CD4-positive, alpha-beta T cell treated with Interleukin-15 for 4 hours (primary cell): ENCODE results near the gene FAM13C.
"Not testable (repeated sequence)": the region's sequence is repeated elsewhere in the genome, so short reads cannot be mapped to it uniquely, and the experiment has no call there.

Experiments
- DNase-seq: peaks from one replicate; pipeline ENCODE4 v3.0.0-alpha.2; 2020; ENCODE audit warnings: low spot score

The FAM13C gene

DNA sequence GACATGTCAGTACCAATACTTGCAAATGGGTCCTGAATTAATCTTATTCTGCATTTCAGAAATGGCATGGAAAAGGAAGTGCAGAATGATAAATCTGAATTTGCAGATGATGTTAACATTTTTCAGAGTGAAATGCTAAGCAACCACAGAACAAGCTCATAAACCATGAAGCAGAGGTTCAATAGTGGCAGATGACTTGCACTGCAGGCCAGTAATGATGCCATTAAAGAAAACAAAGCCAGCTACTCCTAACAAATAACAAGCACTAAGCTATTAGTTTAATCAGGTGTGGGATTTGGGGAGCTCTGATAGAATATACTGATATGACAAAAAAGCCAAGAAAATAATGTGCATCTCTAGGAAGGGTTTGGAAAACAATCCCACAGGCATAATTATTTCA, 85.4 kb downstream of the FAM13C start:
- DNase-seq = no peak

GRCh38 chr10:59276133-59276532, 86.2 kb downstream of the FAM13C start:
- DNase-seq = no peak

DNA sequence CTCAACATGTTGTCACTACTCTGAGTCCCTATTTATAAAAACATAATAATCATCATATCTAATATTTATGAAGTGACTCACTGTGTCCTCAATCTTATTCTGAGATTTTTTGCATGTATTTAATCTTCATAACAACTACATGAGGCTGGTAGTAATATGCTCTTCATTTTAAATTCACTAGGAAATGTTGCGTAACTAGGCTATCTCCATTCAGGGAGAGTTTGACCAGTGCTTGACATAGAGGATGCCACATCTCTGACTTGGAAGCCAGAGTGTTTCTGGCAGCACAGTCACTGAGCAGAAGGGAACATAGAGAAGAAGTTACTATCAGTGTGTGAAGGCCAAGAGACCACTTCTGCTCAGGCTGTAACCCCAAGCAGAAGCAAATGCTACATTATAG, 88.9 kb downstream of the FAM13C start:
- no peak for DNase-seq

DNA sequence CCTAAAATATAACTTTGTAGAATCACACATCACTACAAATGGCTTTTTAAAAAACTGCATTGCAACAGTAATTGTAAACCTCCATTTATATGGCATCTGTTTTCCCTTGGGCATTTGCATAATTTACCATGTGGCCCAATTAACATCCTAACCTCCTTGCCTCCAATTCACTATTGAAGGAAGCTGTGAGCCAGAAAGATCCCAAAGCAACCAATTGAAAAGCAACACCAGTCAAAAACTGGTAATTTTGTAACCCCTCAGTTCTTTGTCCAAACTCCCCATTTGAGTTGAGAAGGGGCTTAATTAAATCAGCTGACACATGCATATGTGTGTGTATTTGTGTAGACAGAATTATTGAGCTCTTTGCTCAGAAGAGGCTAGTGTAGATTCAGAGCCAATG, 90.3 kb downstream of the FAM13C start:
- DNase-seq = no peak

- DNase-seq = no peak
Observed at GRCh38 chr10:59271160-59271559, 91.2 kb downstream of the FAM13C start.

DNA sequence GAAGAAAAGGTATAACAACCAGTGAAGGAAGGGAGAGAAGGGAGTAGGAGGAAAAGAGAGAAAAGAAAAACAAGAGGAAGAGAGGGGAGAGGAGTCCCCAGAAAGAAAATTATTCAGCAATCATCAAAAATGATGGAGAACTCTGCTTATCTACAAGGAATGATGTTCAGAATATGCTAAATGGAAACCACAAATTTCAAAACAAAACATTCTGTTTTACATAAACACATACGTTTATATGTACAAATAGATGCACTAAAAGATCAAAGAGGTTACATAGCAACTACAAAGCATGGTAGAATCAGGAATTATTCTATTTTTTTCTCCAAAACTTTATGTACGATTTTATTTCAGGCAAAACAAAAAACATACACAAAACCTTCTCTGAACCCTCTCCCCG, 91.9 kb downstream of the FAM13C start:
- DNase-seq = no peak

- DNase-seq = no peak
Observed at GRCh38 chr10:59269651-59270050, 92.7 kb downstream of the FAM13C start.

GRCh38 chr10:59268460-59268859, 93.9 kb downstream of the FAM13C start:
- no peak for DNase-seq

GRCh38 chr10:59266321-59266720, 96.0 kb downstream of the FAM13C start:
- DNase-seq = no peak

GRCh38 chr10:59265141-59265540, 97.2 kb downstream of the FAM13C start:
- DNase-seq = no peak

- DNase-seq = no peak
Observed at GRCh38 chr10:59258890-59259289, 103.5 kb downstream of the FAM13C start.

GRCh38 chr10:59257224-59257623, 105.1 kb downstream of the FAM13C start:
- DNase-seq = no peak

DNA sequence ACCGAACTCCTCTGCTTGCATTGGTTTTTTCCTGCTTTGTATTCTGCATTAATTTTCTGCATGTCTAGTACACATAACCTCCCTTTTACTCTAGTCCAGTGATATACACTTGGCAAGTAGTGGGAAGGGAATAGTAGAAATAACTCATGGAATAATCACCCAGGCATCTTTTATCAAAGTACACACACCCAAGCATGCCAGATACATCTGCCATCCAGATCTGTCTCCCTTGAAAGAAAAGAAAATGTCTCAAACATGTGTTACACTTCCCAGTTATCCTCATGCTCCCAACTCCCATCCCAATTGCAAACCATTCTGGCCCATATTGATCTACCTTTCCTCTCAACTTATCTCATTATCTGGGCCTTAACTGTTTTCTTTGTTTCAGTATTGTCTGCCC, 106.9 kb downstream of the FAM13C start:
- no peak for DNase-seq

- DNase-seq = no peak
Observed at GRCh38 chr10:59252491-59252890, 109.9 kb downstream of the FAM13C start.

DNA sequence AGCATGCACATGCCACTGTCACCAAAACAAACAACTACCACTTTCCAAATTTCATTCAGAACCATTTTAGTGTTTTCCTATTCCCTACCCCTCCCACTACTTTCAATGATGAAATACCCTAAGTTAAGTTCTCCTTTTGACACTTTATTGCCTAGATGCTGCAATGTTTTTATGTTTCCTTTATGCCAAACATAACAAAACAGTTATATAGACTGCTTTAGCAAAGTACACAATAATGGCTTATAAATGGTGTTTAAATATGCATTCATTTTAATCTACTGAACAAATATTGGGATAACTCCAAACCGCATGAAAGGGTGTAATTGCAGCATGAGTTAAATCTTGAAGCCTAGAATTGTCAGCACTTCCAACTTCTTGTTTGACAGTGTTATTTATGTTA, 116.7 kb downstream of the FAM13C start:
- no peak for DNase-seq

DNA sequence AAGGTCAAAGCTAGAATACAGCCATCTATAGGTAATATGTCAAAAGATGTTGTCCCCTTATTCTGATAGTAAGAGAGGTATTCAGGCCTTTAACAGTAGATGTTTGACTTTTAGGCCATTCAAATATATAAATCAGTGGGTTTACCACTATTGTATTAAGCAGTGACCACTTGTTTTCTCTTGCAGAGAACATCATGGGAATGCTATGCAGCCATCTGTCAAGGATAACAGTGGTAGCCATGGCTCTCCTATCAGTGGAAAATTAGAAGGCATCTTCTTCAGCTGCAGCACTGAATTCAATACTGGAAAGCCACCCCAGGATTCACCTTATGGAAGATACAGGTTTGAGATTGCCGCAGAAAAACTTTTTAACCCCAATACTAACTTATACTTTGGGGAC, 117.5 kb downstream of the FAM13C start:
- no peak for DNase-seq

DNA sequence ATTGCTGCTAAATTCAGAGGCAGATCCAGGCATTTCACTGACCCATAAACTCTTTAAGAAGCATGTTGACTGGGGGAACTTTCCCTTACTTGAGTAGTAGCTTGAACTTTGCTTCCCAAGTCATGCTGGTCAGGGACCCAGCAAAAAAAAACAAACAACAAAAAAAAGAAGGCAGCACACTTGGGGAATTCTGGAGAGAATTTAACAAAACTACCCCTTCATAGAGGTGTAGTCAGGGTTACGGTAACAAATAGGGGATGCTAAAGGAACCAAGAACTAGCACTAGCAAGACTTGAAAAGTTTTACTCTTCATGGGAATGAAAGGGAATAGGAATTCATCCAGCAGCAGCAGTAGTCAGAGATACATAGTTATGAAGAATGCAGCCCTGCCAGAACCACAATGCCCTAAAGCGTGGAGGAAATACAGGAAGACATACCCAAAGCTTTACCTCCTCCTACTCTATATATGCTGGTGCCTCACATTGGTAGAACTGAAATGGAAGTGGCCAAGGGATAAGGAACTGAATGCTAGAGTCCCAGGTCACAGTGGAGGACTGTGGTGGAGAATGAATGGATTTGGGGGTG, 118.6 kb downstream of the FAM13C start:
- no peak for DNase-seq

GRCh38 chr10:59242991-59243390, 119.4 kb downstream of the FAM13C start:
- DNase-seq = no peak

- no peak for DNase-seq
Observed at GRCh38 chr10:59242057-59242456, 120.3 kb downstream of the FAM13C start.

- no peak for DNase-seq
Observed at GRCh38 chr10:59240582-59241183, 121.7 kb downstream of the FAM13C start.

- not testable (repeated sequence) for DNase-seq
Observed at GRCh38 chr10:59239108-59239507, 123.2 kb downstream of the FAM13C start.

- no peak for DNase-seq
Observed at GRCh38 chr10:59237775-59238174, 124.6 kb downstream of the FAM13C start.

DNA sequence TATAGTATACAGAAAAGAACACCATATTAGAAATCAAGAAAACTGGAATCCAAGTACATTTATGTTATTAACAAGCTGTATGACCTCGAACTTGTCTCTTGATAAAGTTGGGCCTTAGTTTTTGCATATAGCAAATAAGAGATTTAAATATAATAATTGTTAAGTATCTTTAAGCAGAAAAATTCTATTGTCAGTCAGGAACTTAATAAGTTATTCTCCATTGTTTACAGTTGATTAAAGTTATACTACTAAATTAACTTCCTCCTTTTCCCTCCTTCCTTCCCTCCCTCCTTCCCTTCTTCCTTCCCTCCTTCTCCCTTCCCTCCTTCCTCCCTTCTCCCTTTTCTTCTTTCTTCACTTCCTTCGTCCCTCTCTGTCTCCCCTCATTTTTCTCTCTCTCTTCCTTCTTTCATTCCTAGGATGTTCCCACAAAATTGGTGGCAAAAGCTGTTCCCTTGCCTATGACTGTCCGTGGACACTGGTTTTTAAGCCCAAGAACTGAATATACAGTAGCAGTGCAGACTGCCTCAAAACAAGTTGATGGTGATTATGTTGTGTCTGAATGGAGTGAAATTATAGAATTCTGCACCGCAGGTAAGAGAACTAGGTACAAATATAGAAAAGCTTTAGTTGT, 126.2 kb downstream of the FAM13C start:
- no peak for DNase-seq
